Dendritic cell treated with granulocyte-macrophage colony-stimulating factor and Interleukin-4, amounts not matched to agents 40 ng/mL and 50 ng/mL, for 4 days (primary cell): ENCODE measurements around the gene TPI1.

Experiments
- H3K27ac Mint-ChIP-seq: one replicate; pipeline ENCODE4 v1.8.0; 2022; ENCODE audit warnings: mild to moderate bottlenecking, mixed read lengths
- H3K27me3 Mint-ChIP-seq: one replicate; pipeline ENCODE4 v1.8.0; 2022; ENCODE audit warnings: mild to moderate bottlenecking, mixed read lengths
- H3K36me3 Mint-ChIP-seq: one replicate; pipeline ENCODE4 v1.8.0; 2022; ENCODE audit warnings: low read depth, mixed read lengths
- H3K4me1 Mint-ChIP-seq: one replicate; pipeline ENCODE4 v1.8.0; 2022; ENCODE audit warnings: low read depth, mixed read lengths
- H3K4me3 Mint-ChIP-seq: one replicate; pipeline ENCODE4 v1.8.0; 2022; ENCODE audit warnings: mild to moderate bottlenecking, moderate library complexity, mixed read lengths
- H3K9me3 Mint-ChIP-seq: one replicate; pipeline ENCODE4 v1.8.0; 2022; ENCODE audit warnings: mixed read lengths
- intact Hi-C: fragments of 100-400 bp; cut with micrococcal nuclease; formaldehyde crosslinking; loops from one replicate; pipeline ENCODE4 v1.15.0; 2022

TPI1 gene

DNA sequence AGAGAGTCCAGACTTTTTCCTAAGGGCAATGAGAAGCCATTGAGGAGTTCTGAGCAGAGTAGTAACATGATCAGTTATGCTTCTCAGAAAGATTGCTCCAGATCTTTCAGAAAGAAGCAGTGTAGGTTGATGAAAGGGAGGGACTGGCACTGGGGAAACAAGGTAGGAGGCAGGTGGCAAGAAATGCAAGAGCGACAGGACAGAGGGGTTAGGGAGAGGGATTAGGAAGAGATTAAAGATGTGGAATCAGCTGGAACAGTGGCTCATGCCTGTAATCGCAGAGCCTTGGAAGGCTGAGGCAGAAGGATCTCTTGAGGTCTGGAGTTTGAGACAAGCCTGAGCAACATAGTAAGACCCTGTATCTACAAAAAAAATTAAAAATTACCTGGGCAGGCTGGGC is 19.7 kb upstream of the TPI1 start:
- Mint-ChIP-seq H3K9me3 (no peaks in the 10 kb centered on the region), H3K27me3 (peaks cover 8% of the 10 kb centered on the region), H3K4me3 (no peak overlapping the region), H3K27ac (peak overlapping the region; percentile 16), H3K36me3 (peaks cover 13% of the 10 kb centered on the region), H3K4me1 (peaks cover 29% of the 10 kb centered on the region)
- intact Hi-C loops, result no loop called here

DNA sequence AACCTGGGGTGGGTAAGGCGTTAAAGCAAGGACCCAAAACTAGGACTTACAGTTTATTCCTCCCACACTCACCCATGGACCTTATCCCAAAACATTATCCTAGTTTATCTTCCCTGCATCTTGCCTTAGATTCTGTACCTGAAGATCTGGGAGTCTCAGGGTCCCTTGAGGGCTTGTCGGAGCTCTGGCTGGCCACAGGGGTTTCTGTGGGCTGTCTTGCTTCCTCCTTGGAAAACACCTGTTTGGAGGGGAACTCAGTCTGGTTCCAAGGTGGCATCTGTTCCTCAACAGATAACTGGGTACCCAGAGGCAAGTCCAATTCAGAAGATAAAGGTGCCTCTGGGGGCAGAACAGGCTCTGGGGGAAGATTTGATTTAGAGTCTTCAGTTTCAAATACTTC is 17.9 kb upstream of the TPI1 start:
- H3K9me3 Mint-ChIP-seq, result no peaks in the 10 kb centered on the region
- H3K27me3 Mint-ChIP-seq, result no peaks in the 10 kb centered on the region
- peaks cover 23% of the 10 kb centered on the region for H3K36me3 Mint-ChIP-seq
- H3K4me3 Mint-ChIP-seq, result no peak overlapping the region
- peaks cover 46% of the 10 kb centered on the region for H3K4me1 Mint-ChIP-seq
- intact Hi-C loops, result no loop called here
- H3K27ac Mint-ChIP-seq, result no peak overlapping the region

DNA sequence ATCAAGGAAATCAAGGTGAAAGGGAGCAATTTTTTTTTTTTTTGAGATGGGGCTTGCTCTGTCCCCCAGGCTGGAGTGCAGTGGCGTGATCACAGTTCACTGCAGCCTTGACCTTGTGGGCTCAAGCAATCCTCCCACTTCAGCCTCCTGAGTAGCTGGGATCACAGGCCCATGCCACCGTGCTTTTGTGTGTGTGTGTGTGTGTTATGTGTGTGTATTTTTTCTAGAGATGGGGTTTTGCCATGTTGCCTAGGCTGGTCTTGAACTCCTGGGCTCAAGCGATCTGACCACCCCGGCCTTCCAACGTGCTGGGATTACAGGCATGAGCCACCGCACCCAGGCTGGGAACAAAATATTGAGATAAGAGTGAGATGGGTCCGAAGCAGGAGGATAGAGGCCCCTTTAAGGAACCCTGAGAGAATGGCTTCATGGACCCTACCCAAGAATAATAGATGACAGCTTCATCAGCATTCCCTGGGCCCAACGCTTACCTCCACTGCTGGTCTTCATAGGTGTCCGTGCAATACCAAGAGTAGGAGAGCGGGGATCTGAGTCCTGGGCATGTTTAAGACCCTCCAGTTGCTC is 17.3 kb upstream of the TPI1 start:
- intact Hi-C loops, result no loop called here
- Mint-ChIP-seq H3K27ac (peak overlapping the region; percentile 91), H3K9me3 (no peaks in the 10 kb centered on the region), H3K27me3 (no peaks in the 10 kb centered on the region), H3K4me3 (no peak overlapping the region), H3K4me1 (peaks cover 46% of the 10 kb centered on the region), H3K36me3 (peaks cover 24% of the 10 kb centered on the region)

DNA sequence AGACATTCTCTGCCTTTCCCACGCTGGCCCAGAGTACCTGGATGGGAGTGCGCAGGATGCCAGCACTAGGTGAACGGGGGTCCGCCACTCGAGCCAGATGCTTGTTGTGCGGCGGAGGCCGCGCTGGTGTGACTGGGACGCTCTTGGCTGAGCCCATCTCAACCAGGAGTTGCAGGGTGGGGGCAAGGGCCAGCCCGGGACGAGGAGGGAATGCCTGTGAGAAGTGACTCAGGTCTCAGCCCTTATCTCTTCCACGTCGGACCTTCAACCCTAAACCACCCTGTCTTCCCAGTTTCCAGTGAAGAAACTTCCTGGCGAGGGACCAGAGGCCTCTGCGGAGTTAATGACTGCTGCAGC is 16.6 kb upstream of the TPI1 start:
- no peak overlapping the region for H3K4me3 Mint-ChIP-seq
- H3K9me3 Mint-ChIP-seq, result no peaks in the 10 kb centered on the region
- H3K27ac Mint-ChIP-seq, result peak overlapping the region; percentile 91
- intact Hi-C loops, result no loop called here
- H3K36me3 Mint-ChIP-seq, result peaks cover 30% of the 10 kb centered on the region
- no peaks in the 10 kb centered on the region for H3K27me3 Mint-ChIP-seq
- peaks cover 46% of the 10 kb centered on the region for H3K4me1 Mint-ChIP-seq

DNA sequence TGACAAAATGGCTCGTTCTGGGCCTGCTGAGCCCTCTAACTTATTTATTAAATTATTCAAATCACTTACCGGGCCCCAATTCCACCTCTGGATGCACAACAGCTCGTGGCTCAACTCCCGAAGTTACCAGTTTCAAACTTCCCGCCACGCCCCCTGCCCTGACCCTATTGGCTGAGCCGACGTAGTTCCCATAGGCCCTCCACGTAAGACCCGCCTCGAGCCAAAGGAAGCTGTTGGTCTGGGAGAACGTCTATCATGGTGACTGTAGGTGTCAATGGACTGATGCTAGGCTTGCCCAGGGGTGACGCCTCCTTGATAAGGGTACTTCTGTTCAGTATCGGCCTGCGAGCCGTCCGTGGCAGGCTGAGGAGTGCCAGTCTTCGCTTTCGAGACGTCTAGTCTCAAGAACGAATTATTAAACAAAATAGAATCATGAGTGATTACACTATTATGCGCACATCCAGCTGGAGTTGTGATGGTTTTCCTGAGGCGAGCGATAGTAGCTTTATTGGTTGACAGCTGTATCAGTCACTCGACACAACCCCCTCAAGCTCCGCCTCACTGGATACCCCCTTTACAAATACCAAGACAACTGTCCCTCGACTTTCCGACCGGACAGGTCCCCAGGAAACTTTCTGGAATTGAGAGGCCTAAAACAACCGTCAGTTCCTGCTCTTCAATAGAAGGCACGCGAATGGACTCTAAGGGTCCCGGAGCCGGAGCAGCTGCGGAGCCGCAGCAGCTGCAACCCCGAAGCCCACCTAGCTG is 16.0 kb upstream of the TPI1 start, which contains the start of gene CDCA3:
Gene CDCA3 (minus strand): TSS at position 134 of the 768 bp plus-strand sequence. CDS start 334 bp downstream, outside the sequence.
- Mint-ChIP-seq H3K36me3 (peaks cover 35% of the 10 kb centered on the region), H3K9me3 (no peaks in the 10 kb centered on the region), H3K27me3 (no peaks in the 10 kb centered on the region), H3K4me1 (peaks cover 41% of the 10 kb centered on the region), H3K27ac (peak within 1 kb of the TSS; percentile 91), H3K4me3 (peak within 1 kb of the TSS; percentile 87)
- intact Hi-C loops, result no loop called here

DNA sequence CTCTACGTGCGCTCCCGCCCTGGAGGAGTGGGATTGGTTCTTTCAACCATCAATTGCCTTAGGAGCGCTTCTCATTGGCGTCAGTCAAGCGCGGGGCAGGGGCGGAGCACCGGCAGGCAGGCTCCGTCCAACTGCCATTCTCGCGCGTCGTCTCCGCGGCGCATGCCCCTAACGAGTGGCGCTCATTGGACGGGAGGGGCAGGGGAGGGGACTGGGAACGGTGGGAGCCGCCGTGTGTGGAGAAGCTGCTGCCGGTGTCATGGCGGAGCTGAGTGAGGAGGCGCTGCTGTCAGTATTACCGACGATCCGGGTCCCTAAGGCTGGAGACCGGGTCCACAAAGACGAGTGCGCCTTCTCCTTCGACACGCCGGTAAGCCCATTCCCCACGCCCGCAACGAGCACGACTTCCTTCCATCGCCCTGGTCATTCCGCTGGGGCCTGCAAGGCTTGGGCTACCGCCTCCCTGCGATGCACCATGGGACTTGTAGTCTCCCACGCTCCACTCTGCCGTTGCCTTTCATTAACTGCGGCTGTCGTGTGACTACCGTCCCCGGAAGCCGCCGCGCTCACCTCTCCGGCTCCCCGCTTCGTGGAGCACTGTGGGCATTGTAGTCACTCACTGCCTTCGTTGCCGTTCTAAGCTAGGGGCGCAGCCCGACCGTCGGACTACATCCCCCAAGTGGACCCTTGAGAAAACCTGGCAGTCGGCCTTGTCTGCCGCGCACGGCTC is 15.2 kb upstream of the TPI1 start, which contains the start of gene USP5:
Gene USP5 (plus strand): TSS at position 230 of the 730 bp plus-strand sequence. CDS start 30 bp downstream, at position 260.
- H3K4me1 Mint-ChIP-seq, result peaks cover 35% of the 10 kb centered on the region
- intact Hi-C loops, result loop anchor here (1.0 kb wide), 2 partner anchors 20 to 189 kb away; partner anchors contain the start of gene ING4
- H3K27me3 Mint-ChIP-seq, result no peaks in the 10 kb centered on the region
- peak within 1 kb of the TSS; percentile 91 for H3K27ac Mint-ChIP-seq
- peak within 1 kb of the TSS; percentile 87 for H3K4me3 Mint-ChIP-seq
- peaks cover 43% of the 10 kb centered on the region for H3K36me3 Mint-ChIP-seq
- no peaks in the 10 kb centered on the region for H3K9me3 Mint-ChIP-seq

DNA sequence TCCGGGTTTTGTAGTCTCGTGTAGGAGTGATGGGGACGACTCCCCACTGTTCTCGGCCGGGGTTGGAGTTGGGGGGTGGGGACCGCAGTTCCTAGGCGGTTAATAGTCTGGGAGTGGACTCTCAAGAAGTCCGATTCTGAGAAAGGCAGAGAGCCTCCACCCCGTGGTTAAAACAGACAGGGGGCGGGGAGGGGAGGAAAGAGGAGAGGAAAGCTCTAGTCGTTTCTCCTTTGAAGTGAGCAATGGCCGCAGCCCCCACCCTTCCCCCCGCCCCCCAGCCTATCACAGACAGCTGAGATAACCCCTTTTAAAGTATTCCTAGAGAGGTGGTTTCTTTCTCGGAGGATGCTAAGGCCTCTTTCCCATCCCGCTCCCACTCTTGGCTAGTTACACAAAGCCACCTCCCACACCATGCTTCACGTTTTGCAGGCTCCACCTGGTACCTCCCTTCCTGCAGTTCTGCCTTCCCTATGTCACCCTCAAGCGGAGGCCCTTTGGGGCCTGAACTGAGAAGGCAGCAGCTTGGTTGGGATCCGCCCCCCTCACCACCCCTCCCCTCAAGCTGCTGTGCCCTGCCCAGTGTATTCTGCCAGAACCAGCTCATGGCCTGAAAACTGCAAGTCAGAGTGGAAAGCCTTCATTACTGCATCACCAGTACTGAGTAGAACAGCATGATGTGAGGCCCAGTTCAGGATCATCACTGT is 14.5 kb upstream of the TPI1 start:
- H3K27me3 Mint-ChIP-seq, result no peaks in the 10 kb centered on the region
- H3K4me1 Mint-ChIP-seq, result peaks cover 35% of the 10 kb centered on the region
- intact Hi-C loops, result loop anchor here (1.0 kb wide), 2 partner anchors 19 to 190 kb away; partner anchors contain the start of gene ING4

DNA sequence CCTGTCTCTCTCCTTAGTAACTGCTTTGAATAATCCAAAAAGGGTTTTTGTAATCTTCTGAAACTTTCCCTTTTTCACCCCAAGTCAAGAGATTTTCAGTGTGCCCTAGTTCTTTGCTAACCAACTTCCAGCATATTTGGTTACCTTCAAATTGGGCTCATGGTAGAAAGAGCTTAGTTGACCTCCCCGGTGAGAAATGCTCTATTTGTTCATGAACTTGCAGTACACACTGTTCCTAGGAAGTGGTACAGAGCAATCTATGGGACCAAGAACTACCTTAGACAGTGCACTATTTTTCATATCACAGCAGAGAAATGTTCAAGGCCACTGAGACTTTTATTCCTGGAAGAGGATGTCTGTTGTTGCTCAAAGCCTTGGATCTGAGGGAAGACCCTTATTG is 13.7 kb upstream of the TPI1 start:
- no peaks in the 10 kb centered on the region for H3K27me3 Mint-ChIP-seq
- no peaks in the 10 kb centered on the region for H3K9me3 Mint-ChIP-seq
- H3K36me3 Mint-ChIP-seq, result peaks cover 58% of the 10 kb centered on the region
- H3K27ac Mint-ChIP-seq, result peak overlapping the region; percentile 91
- H3K4me1 Mint-ChIP-seq, result peaks cover 28% of the 10 kb centered on the region
- no peak overlapping the region for H3K4me3 Mint-ChIP-seq
- intact Hi-C loops, result no loop called here

More for the DNA sequence above, 14.5 kb upstream of the TPI1 start:
- H3K4me3 Mint-ChIP-seq, result peak overlapping the region; percentile 87
- H3K36me3 Mint-ChIP-seq, result peaks cover 50% of the 10 kb centered on the region
- H3K9me3 Mint-ChIP-seq, result no peaks in the 10 kb centered on the region
- peak overlapping the region; percentile 91 for H3K27ac Mint-ChIP-seq

DNA sequence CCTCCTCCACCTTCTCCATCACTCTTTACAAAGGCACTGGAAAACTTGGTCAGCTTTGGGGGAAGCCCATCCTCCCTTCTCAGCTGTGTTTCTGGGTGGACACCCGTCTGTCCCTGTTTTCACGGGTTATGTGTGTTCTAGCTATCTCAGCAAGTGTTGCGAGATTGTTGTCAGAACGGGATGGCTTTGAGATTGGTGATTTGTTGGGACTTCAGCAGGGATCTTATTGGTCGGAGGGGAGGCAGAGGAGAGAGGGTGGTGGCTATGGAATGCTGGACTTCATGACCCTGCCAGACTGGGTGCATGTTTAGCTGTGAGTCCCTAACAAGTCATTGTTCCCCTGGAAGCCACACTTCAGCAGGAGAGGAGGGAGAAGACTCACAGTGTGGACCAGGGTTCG is 13.3 kb upstream of the TPI1 start:
- Mint-ChIP-seq H3K27me3 (no peaks in the 10 kb centered on the region), H3K4me3 (no peak overlapping the region), H3K36me3 (peaks cover 62% of the 10 kb centered on the region), H3K4me1 (peaks cover 28% of the 10 kb centered on the region), H3K9me3 (no peaks in the 10 kb centered on the region), H3K27ac (no peak overlapping the region)
- intact Hi-C loops, result no loop called here

DNA sequence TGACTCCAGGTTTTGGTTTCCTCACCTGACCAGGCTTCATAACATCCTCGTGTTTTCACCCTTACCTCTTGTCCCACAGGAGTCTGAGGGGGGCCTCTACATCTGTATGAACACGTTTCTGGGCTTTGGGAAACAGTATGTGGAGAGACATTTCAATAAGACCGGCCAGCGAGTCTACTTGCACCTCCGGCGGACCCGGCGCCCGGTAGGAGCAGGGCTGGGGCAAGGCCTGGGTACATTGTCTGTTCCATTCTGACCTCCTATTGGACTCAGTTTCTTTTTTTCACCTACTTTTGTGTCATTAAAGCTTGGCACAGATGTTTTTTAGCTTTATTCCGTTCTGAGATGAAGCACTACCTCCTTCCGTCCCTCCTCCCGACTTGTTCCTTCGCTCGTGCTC is 12.0 kb upstream of the TPI1 start:
- H3K27me3 Mint-ChIP-seq, result no peaks in the 10 kb centered on the region
- H3K27ac Mint-ChIP-seq, result no peak overlapping the region
- intact Hi-C loops, result no loop called here

DNA sequence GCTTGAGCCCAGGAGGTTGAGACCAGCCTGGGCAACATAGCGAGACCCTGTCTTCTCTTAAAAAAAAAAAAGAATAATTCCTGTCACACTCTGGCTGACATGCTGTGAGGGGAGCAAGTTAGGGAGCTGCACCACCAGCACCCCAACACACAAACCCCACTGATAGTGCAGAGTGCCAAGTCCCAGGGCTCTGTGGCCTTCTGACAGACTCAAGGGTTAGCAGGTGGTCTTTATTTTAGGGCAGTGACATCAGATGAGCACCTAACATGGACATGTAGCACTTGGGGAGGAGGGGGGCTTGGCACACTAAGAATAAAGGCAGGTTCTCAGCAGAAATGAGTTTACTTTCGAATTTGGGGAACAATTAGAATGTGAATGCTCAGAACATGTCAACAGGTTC is 8.5 kb upstream of the TPI1 start:
- H3K27me3 Mint-ChIP-seq, result no peaks in the 10 kb centered on the region
- H3K4me1 Mint-ChIP-seq, result peaks cover 6% of the 10 kb centered on the region
- intact Hi-C loops, result no loop called here
- H3K4me3 Mint-ChIP-seq, result no peak overlapping the region
- H3K36me3 Mint-ChIP-seq, result peaks cover 91% of the 10 kb centered on the region
- no peak overlapping the region for H3K27ac Mint-ChIP-seq
- H3K9me3 Mint-ChIP-seq, result no peaks in the 10 kb centered on the region

More for the DNA sequence above, 12.0 kb upstream of the TPI1 start:
- Mint-ChIP-seq H3K36me3 (peaks cover 75% of the 10 kb centered on the region), H3K4me3 (no peak overlapping the region), H3K9me3 (no peaks in the 10 kb centered on the region), H3K4me1 (peaks cover 23% of the 10 kb centered on the region)

DNA sequence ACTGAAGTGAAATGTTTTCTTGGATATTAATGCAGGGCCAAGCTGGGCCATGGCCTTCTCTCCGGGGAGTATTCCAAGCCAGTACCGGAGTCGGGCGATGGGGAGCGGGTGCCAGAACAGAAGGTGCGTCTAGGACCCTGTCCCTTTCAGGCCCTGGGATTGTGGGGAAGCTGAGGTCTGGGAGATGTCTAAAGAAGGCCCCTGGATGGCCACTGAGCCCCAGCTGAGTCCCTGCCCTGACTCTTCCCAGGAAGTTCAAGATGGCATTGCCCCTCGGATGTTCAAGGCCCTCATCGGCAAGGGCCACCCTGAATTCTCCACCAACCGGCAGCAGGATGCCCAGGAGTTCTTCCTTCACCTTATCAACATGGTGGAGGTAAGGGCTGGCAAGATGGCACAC is 7.2 kb upstream of the TPI1 start:
- intact Hi-C loops, result no loop called here
- Mint-ChIP-seq H3K27ac (no peak overlapping the region), H3K4me3 (no peak overlapping the region), H3K36me3 (peaks cover 97% of the 10 kb centered on the region), H3K4me1 (no peaks in the 10 kb centered on the region), H3K27me3 (no peaks in the 10 kb centered on the region), H3K9me3 (no peaks in the 10 kb centered on the region)

DNA sequence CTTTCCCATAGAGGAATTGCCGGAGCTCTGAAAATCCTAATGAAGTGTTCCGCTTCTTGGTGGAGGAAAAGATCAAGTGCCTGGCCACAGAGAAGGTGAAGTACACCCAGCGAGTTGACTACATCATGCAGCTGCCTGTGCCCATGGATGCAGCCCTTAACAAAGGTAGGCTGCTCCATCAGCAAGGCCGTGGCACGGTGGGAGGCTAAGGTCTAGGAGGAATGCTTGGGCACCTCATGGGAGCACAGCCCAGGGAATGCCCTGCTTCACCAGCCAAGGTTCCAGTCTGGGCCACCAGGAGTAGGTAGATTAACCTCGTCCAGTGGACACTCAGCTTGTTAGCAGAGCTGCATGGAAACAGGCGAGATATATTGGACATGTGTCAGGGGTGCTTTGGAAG is 6.4 kb upstream of the TPI1 start:
- H3K36me3 Mint-ChIP-seq, result peaks cover 98% of the 10 kb centered on the region

More for the DNA sequence above, 6.4 kb upstream of the TPI1 start:
- no peak overlapping the region for H3K4me3 Mint-ChIP-seq
- intact Hi-C loops, result no loop called here
- H3K27ac Mint-ChIP-seq, result no peak overlapping the region
- no peaks in the 10 kb centered on the region for H3K9me3 Mint-ChIP-seq
- H3K27me3 Mint-ChIP-seq, result no peaks in the 10 kb centered on the region
- H3K4me1 Mint-ChIP-seq, result peaks cover under 1% of the 10 kb centered on the region
